Cardiac muscle cell (in vitro differentiated cells and primary cell): ENCODE data around the gene C17orf67. TPM values are rescaled to one million over a fixed set of nuclear protein-coding genes. Genes with fewer than 3 reads are reported as not detected.
A peak's percentile ranks its signal among the peaks of the same experiment; 100 is the strongest.

Experiments
- DNase-seq, 2 donors: peaks; one replicate each; pipeline versions ENCODE4 v3.0.0 to v3.0.0-alpha.2; 2010 to 2017; ENCODE audit warnings: low read depth in 1 of 2, low spot score in 1 of 2
- H3K27ac ChIP-seq: fragments of 200-600 bp; sonication (generic); 2 replicates; pipeline ENCODE4 v1.5.1; 2016
- H3K27me3 ChIP-seq: fragments of 200-600 bp; sonication (generic); 2 replicates; pipeline ENCODE4 v1.6.0; 2016; ENCODE audit warnings: control low read depth
- H3K36me3 ChIP-seq: fragments of 200-600 bp; sonication (generic); 2 replicates; pipeline ENCODE4 v1.5.1; 2016; ENCODE audit warnings: control low read depth
- H3K4me1 ChIP-seq: fragments of 200-600 bp; sonication (generic); 2 replicates; pipeline ENCODE4 v1.8.1; 2017; ENCODE audit warnings: low read depth, mild to moderate bottlenecking, mixed run types
- H3K4me3 ChIP-seq: fragments of 200-600 bp; sonication (generic); 2 replicates; pipeline ENCODE4 v1.5.1; 2016; ENCODE audit warnings: mild to moderate bottlenecking
- H3K9me3 ChIP-seq: fragments of 200-600 bp; sonication (generic); 2 replicates; pipeline ENCODE4 v1.5.1; 2017; ENCODE audit warnings: low read depth, mild to moderate bottlenecking, control low read depth
- polyA plus RNA-seq: library from polyadenylated mRNA; unstranded; fragments of >200 nt; fragmentation: Nextera tagmentation; extraction: Ambion mirVana; gene quantifications from 2 replicates; pipeline ENCODE4 v1.2.1, GENCODE V29; 2016
- total RNA-seq: library from RNA; depleted of rRNA; stranded (reverse); fragments of >200 nt; gene quantifications from 2 replicates; pipeline ENCODE4 v1.2.3, GENCODE V29; 2016
- TF ChIP-seq, protein P1 (sequence below): IDR thresholded peaks from 2 replicates; pipeline ENCODE4 v1.5.1; 2012; ENCODE audit warnings: low read depth, mild to moderate bottlenecking, low read length

Gene C17orf67
- total and polyA plus RNA-seq, 2 experiments from 2014 or later: 0.74 to 2.6 TPM

DNA sequence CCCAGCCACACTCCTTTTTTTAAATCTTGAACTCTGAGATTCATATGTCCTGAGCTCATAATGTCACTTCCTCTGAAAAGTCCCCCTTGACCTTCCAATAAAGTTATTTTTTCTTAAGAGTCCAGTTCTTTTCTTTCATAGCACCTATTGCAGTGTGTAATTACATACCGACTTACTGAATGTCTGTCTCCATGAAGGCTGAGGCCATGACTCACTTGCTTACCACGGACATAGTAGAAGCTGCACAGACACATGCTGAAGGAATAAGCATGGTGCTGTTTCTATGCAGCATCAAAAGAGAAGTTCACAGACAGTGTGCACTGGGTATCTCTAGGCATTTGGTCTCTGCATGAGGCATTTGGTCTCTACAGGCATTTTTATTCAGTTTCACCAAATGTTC lies 77.2 kb downstream of the C17orf67 start:
- H3K4me1 ChIP-seq: peaks cover 11% of the 10 kb centered on the region
- no peak overlapping the region for H3K4me3 ChIP-seq
- H3K36me3 ChIP-seq: no peaks in the 10 kb centered on the region
- no peaks in the 10 kb centered on the region for H3K27me3 ChIP-seq
- no peak overlapping the region for H3K27ac ChIP-seq
- no peaks in the 10 kb centered on the region for H3K9me3 ChIP-seq
- peak in 1 of 2 donors; percentile 47 for DNase-seq
- TF ChIP-seq, protein P1, sequence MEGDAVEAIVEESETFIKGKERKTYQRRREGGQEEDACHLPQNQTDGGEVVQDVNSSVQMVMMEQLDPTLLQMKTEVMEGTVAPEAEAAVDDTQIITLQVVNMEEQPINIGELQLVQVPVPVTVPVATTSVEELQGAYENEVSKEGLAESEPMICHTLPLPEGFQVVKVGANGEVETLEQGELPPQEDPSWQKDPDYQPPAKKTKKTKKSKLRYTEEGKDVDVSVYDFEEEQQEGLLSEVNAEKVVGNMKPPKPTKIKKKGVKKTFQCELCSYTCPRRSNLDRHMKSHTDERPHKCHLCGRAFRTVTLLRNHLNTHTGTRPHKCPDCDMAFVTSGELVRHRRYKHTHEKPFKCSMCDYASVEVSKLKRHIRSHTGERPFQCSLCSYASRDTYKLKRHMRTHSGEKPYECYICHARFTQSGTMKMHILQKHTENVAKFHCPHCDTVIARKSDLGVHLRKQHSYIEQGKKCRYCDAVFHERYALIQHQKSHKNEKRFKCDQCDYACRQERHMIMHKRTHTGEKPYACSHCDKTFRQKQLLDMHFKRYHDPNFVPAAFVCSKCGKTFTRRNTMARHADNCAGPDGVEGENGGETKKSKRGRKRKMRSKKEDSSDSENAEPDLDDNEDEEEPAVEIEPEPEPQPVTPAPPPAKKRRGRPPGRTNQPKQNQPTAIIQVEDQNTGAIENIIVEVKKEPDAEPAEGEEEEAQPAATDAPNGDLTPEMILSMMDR: no peak

DNA sequence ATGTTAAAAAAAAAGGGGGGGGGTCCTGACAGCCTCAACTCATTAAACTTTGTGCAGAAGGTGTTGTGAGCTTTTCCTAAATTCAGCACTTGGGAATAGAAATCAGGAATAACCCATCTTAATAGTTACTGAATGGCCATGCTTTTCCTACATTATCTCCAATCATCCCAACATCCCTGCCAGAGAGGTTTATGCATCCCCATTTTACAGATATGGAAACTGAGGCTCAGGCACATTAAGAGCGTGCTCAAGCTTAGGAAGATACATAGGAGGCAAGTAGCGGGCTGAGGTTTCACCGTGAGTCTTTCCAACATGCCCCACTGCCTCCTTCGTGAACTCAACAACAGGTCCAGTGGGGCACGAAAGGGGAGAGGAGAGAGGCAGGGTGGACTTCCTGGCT lies 78.4 kb downstream of the C17orf67 start:
- H3K27me3 ChIP-seq: no peaks in the 10 kb centered on the region
- no peak for DNase-seq
- H3K4me3 ChIP-seq: no peak overlapping the region
- H3K27ac ChIP-seq: peak overlapping the region; percentile 90
- TF ChIP-seq, protein P1: no peak
- no peaks in the 10 kb centered on the region for H3K9me3 ChIP-seq
- H3K4me1 ChIP-seq: peaks cover 11% of the 10 kb centered on the region
- no peaks in the 10 kb centered on the region for H3K36me3 ChIP-seq

GRCh38 chr17:56754523-56755208 lies 79.1 kb downstream of the C17orf67 start:
- Histone ChIP-seq H3K27me3 (no peaks in the 10 kb centered on the region), H3K4me1 (peaks cover 11% of the 10 kb centered on the region), H3K4me3 (no peak overlapping the region), H3K27ac (peak overlapping the region; percentile 90), H3K36me3 (no peaks in the 10 kb centered on the region), H3K9me3 (no peaks in the 10 kb centered on the region)
- DNase-seq: peak; percentile 24 to 32
- TF ChIP-seq, protein P1: no peak

GRCh38 chr17:56752263-56752836 lies 81.4 kb downstream of the C17orf67 start:
- H3K9me3 ChIP-seq: no peaks in the 10 kb centered on the region
- no peaks in the 10 kb centered on the region for H3K36me3 ChIP-seq
- no peak overlapping the region for H3K27ac ChIP-seq
- TF ChIP-seq, protein P1: no peak
- no peak overlapping the region for H3K4me3 ChIP-seq
- peak in 1 of 2 donors; percentile 14 for DNase-seq
- H3K4me1 ChIP-seq: peaks cover 11% of the 10 kb centered on the region
- no peaks in the 10 kb centered on the region for H3K27me3 ChIP-seq

GRCh38 chr17:56751145-56751738 lies 82.5 kb downstream of the C17orf67 start:
- no peak overlapping the region for H3K4me3 ChIP-seq
- no peaks in the 10 kb centered on the region for H3K9me3 ChIP-seq
- TF ChIP-seq, protein P1: no peak
- H3K4me1 ChIP-seq: peaks cover 11% of the 10 kb centered on the region
- no peaks in the 10 kb centered on the region for H3K27me3 ChIP-seq
- H3K36me3 ChIP-seq: no peaks in the 10 kb centered on the region
- DNase-seq: no peak
- no peak overlapping the region for H3K27ac ChIP-seq
